GM23338 (cell line): ENCODE results near the gene CAMTA1. TPM values are rescaled to one million over a fixed set of nuclear protein-coding genes. Genes with fewer than 3 reads are reported as not detected.

Experiments
- ATAC-seq: fragments of 200-7000 bp; cut with Tn5 transposase; 3 replicates; pipeline ENCODE4 v1.9.1; 2020
- DNase-seq: peaks from one replicate; pipeline ENCODE4 v3.0.0-alpha.2; 2015; ENCODE audit warnings: low spot score
- H2AFZ ChIP-seq: fragments of 200-600 bp; sonication (generic); 2 replicates; pipeline ENCODE4 v1.8.0; 2016; ENCODE audit warnings: antibody characterized with exemption, mild to moderate bottlenecking, moderate library complexity
- H3F3A ChIP-seq: fragments of 200-600 bp; sonication (generic); replicated peaks from 2 replicates; pipeline ENCODE4 v1.8.0; 2017; ENCODE audit warnings: antibody characterized with exemption, mixed run types, low read depth
- H3K27ac ChIP-seq: fragments of 200-600 bp; sonication (generic); 2 replicates; pipeline ENCODE4 v1.6.1; 2016; ENCODE audit warnings: low read depth
- H3K27me3 ChIP-seq: fragments of 200-600 bp; sonication (generic); 2 replicates; pipeline ENCODE4 v1.8.0; 2016; ENCODE audit warnings: mild to moderate bottlenecking, mixed run types, moderate library complexity; ENCODE audit not compliant: insufficient read depth
- H3K36me3 ChIP-seq: fragments of 200-600 bp; sonication (generic); 2 replicates; pipeline ENCODE4 v1.8.0; 2016; ENCODE audit warnings: mild to moderate bottlenecking; ENCODE audit not compliant: insufficient read depth
- H3K4me1 ChIP-seq: fragments of 200-600 bp; sonication (generic); 2 replicates; pipeline ENCODE4 v1.8.0; 2016; ENCODE audit warnings: mild to moderate bottlenecking, moderate library complexity; ENCODE audit not compliant: insufficient read depth
- H3K4me2 ChIP-seq: fragments of 200-600 bp; sonication (generic); 2 replicates; pipeline ENCODE4 v1.7.1; 2017; ENCODE audit warnings: mixed run types
- H3K4me3 ChIP-seq: fragments of 200-600 bp; sonication (generic); 2 replicates; pipeline ENCODE4 v1.6.1; 2016; ENCODE audit warnings: mixed run types
- H3K79me2 ChIP-seq: fragments of 200-600 bp; sonication (generic); replicated peaks from 2 replicates; pipeline ENCODE4 v1.8.0; 2017; ENCODE audit warnings: mild to moderate bottlenecking; ENCODE audit not compliant: insufficient read depth
- H3K9me2 ChIP-seq: fragments of 200-600 bp; sonication (generic); 2 replicates; pipeline ENCODE4 v1.8.0; 2017; ENCODE audit not compliant: insufficient read depth
- H4K20me1 ChIP-seq: fragments of 200-600 bp; sonication (generic); replicated peaks from 2 replicates; pipeline ENCODE4 v1.8.0; 2017; ENCODE audit warnings: mild to moderate bottlenecking; ENCODE audit not compliant: insufficient read depth
- H3K27ac Mint-ChIP-seq: 2 replicates; pipeline ENCODE4 v1.8.0; 2020; ENCODE audit warnings: inconsistent platforms, mild to moderate bottlenecking, moderate library complexity, mixed read lengths
- H3K27me3 Mint-ChIP-seq: 3 replicates; pipeline ENCODE4 v1.8.0; 2022; ENCODE audit warnings: low read depth, mild to moderate bottlenecking, moderate library complexity, mixed read lengths, inconsistent platforms; ENCODE audit not compliant: insufficient read depth, poor library complexity
- H3K36me3 Mint-ChIP-seq: 3 replicates; pipeline ENCODE4 v1.8.0; 2021; ENCODE audit warnings: low read depth, mild to moderate bottlenecking, inconsistent platforms, moderate library complexity, mixed read lengths
- H3K4me1 Mint-ChIP-seq: 3 replicates; pipeline ENCODE4 v1.8.0; 2020; ENCODE audit warnings: mild to moderate bottlenecking, inconsistent platforms, mixed read lengths
- H3K4me3 Mint-ChIP-seq: 3 replicates; pipeline ENCODE4 v1.8.0; 2021; ENCODE audit warnings: moderate library complexity, mild to moderate bottlenecking, inconsistent platforms, mixed read lengths
- H3K9me3 Mint-ChIP-seq: 3 replicates; pipeline ENCODE4 v1.8.0; 2020; ENCODE audit warnings: moderate library complexity, mild to moderate bottlenecking, inconsistent platforms, mixed read lengths
- CREB1 ChIP-seq: fragments of 250-450 bp; sonication (Bioruptor Pico); IDR thresholded peaks from 2 replicates; pipeline ENCODE4 v1.5.0; 2020; ENCODE audit warnings: low read depth, mild to moderate bottlenecking, moderate library complexity
- ETS1 ChIP-seq: IDR thresholded peaks from 2 replicates; pipeline ENCODE4 v1.6.1; 2016; ENCODE audit warnings: antibody characterized with exemption
- EZH2phosphoT487 ChIP-seq: fragments of 200-600 bp; sonication (generic); IDR thresholded peaks from one replicate; pipeline ENCODE4 v1.8.1; 2018; ENCODE audit warnings: antibody characterized with exemption; ENCODE audit not compliant: unreplicated experiment
- NANOG ChIP-seq: IDR thresholded peaks from 2 replicates; pipeline ENCODE4 v1.6.1; 2016; ENCODE audit warnings: antibody characterized with exemption, borderline replicate concordance
- STAT1 ChIP-seq: IDR thresholded peaks from one replicate; pipeline ENCODE4 v1.6.1; 2016; ENCODE audit warnings: antibody characterized with exemption; ENCODE audit not compliant: unreplicated experiment
- ZNF114 ChIP-seq: fragments of 250-450 bp; sonication (Bioruptor Pico); IDR thresholded peaks from 2 replicates; pipeline ENCODE4 v1.5.0; 2020; ENCODE audit warnings: mild to moderate bottlenecking, moderate library complexity
- ZNF331 ChIP-seq: fragments of 250-450 bp; sonication (Bioruptor Pico); IDR thresholded peaks from 2 replicates; pipeline ENCODE4 v1.5.0; 2020; ENCODE audit warnings: low read depth, mild to moderate bottlenecking, moderate library complexity
- ZNF462 ChIP-seq: fragments of 250-450 bp; sonication (Bioruptor Pico); IDR thresholded peaks from 2 replicates; pipeline ENCODE4 v1.5.0; 2020; ENCODE audit warnings: mild to moderate bottlenecking, moderate library complexity
- polyA plus RNA-seq: library from polyadenylated mRNA; unstranded; fragments of >200 nt; fragmentation: Nextera tagmentation; extraction: Ambion mirVana; gene quantifications from 2 replicates; pipeline ENCODE4 v1.2.1, GENCODE V29; 2016
- total RNA-seq: library from RNA; depleted of rRNA; stranded (reverse); fragments of >200 nt; shearing (Covaris generic); gene quantifications from 2 replicates; pipeline ENCODE4 v1.2.3, GENCODE V29; 2014

CAMTA1 gene
- total and polyA plus RNA-seq, 2 experiments from 2014 or later: 115 to 519 TPM

- Histone ChIP-seq H3K9me2 (0 out of 2 replicates have a peak, but pooled peaks cover 5% of the 10 kb centered on the region), H4K20me1 (no peaks in the 10 kb centered on the region), H3K4me1 (no peaks in the 10 kb centered on the region), H3K27me3 (no peaks in the 10 kb centered on the region), H2AFZ (no peak overlapping the region), H3K4me2 (no peak overlapping the region), H3F3A (no peaks in the 10 kb centered on the region), H3K79me2 (no peaks in the 10 kb centered on the region), H3K4me3 (no peak overlapping the region), H3K27ac (no peak overlapping the region), H3K36me3 (no peaks in the 10 kb centered on the region)
- Mint-ChIP-seq H3K9me3 (no peaks in the 10 kb centered on the region), H3K27ac (no peak overlapping the region), H3K4me1 (peaks cover 17% of the 10 kb centered on the region), H3K4me3 (no peak overlapping the region), H3K27me3 (no peaks in the 10 kb centered on the region), H3K36me3 (no peaks in the 10 kb centered on the region)
- TF ChIP-seq STAT1: no peak
- no peak for TF ChIP-seq ZNF462 (CRISPR knock-in tag)
- no peak for TF ChIP-seq ZNF331
- no peak for DNase-seq
- no peak; the same call in 2 of the 3 replicates for ATAC-seq
These were observed 471.3 kb downstream of the CAMTA1 start for GRCh38 chr1:7256526-7256925.

DNA sequence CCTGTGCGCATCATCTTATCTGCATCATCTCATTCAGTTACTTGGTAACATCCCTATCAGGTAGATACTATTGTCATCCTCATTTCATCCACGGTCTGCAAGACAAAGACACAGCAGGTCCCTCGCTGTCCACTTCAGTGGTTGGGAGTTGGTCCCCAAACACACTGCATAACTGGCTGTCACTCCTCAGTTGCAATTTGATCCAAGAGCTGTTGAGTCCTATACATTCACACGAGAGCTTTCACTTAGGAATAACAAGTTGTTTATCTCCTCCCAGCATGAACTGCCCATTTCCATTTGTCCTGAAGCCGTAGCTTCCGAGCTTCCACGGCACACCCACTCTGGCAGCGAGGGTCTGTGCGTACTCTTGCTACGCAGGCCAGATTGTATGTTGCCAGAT is 472.0 kb downstream of the CAMTA1 start:
- no peaks in the 10 kb centered on the region for H3K9me3 Mint-ChIP-seq
- no peak overlapping the region for H3K27ac Mint-ChIP-seq
- DNase-seq (no peak), ATAC-seq (no peak; the same call in 2 of the 3 replicates)
- no peak overlapping the region for H3K4me2 ChIP-seq
- no peak overlapping the region for H3K4me3 Mint-ChIP-seq
- H3K9me2 ChIP-seq: 0 out of 2 replicates have a peak, but pooled peaks cover 5% of the 10 kb centered on the region
- H3K36me3 Mint-ChIP-seq: no peaks in the 10 kb centered on the region
- H3K4me3 ChIP-seq: no peak overlapping the region
- H3K4me1 ChIP-seq: no peaks in the 10 kb centered on the region
- H3F3A ChIP-seq: no peaks in the 10 kb centered on the region
- H3K79me2 ChIP-seq: no peaks in the 10 kb centered on the region
- no peaks in the 10 kb centered on the region for H4K20me1 ChIP-seq
- H3K27ac ChIP-seq: no peak overlapping the region
- H3K27me3 ChIP-seq: no peaks in the 10 kb centered on the region
- H3K36me3 ChIP-seq: no peaks in the 10 kb centered on the region
- H2AFZ ChIP-seq: no peak overlapping the region
- peaks cover 17% of the 10 kb centered on the region for H3K4me1 Mint-ChIP-seq
- no peaks in the 10 kb centered on the region for H3K27me3 Mint-ChIP-seq
- no peak for TF ChIP-seq CREB1 (CRISPR knock-in tag)
- no peak for TF ChIP-seq NANOG
- TF ChIP-seq ETS1: no peak
- TF ChIP-seq EZH2phosphoT487: no peak
- no peak for TF ChIP-seq STAT1
- no peak for TF ChIP-seq ZNF114 (CRISPR knock-in tag)
